H1 (cell line): ENCODE measurements around the gene CUL2. TPM values are rescaled to one million over a fixed set of nuclear protein-coding genes. Genes with fewer than 3 reads are reported as not detected.

Experiments used
- CTCF ChIA-PET: fragments of 300-600 bp; sonication (Branson Sonifier 250); formaldehyde crosslinking; loops from one replicate; lab custom pipeline; 2021; ENCODE audit not compliant: partially characterized antibody; lab: Charles Lee
- POLR2A ChIA-PET: fragments of 300-600 bp; sonication (Branson Sonifier 250); formaldehyde crosslinking; loops from one replicate; lab custom pipeline; 2021; ENCODE audit warnings: inconsistent platforms; ENCODE audit not compliant: partially characterized antibody; lab: Charles Lee
- DNase-seq, 2 experiments: peaks; one replicate each; pipeline versions ENCODE4 v3.0.0 to v3.0.0-alpha.2; 2010 to 2022; ENCODE audit warnings: low spot score in 2 of 2, low read depth in 1 of 2, mixed read lengths in 1 of 2
- FAIRE-seq: peaks from 2 replicates; lab custom pipeline; 2011; peaks lifted over from hg19 to GRCh38; lab: Jason Lieb, UNC
- H2AFZ ChIP-seq: 2 replicates; pipeline ENCODE4 v1.8.1; 2012; ENCODE audit warnings: low read length, inconsistent platforms
- H2AK5ac ChIP-seq: 2 replicates; pipeline ENCODE4 v1.6.1; 2013; ENCODE audit warnings: low read depth, low read length
- H2BK120ac ChIP-seq: replicated peaks from 2 replicates; pipeline ENCODE3; 2013; ENCODE audit warnings: low read depth, low read length, inconsistent platforms
- H2BK12ac ChIP-seq: 2 replicates; pipeline ENCODE4 v1.6.1; 2013; ENCODE audit warnings: low read depth, low read length
- H2BK15ac ChIP-seq: 2 replicates; pipeline ENCODE4 v1.6.1; 2013; ENCODE audit warnings: low read length
- H2BK20ac ChIP-seq: 2 replicates; pipeline ENCODE4 v1.6.1; 2013; ENCODE audit warnings: low read length
- H2BK5ac ChIP-seq: 2 replicates; pipeline ENCODE4 v1.6.1; 2013; ENCODE audit warnings: low read depth, low read length
- H3K14ac ChIP-seq: 2 replicates; pipeline ENCODE4 v1.6.1; 2013; ENCODE audit warnings: inconsistent platforms; ENCODE audit not compliant: insufficient read length
- H3K18ac ChIP-seq: 2 replicates; pipeline ENCODE4 v1.6.1; 2013; ENCODE audit warnings: low read length; ENCODE audit errors: extremely low read depth
- H3K23ac ChIP-seq: 2 replicates; pipeline ENCODE4 v1.6.1; 2013; ENCODE audit warnings: inconsistent platforms; ENCODE audit not compliant: insufficient read length
- H3K23me2 ChIP-seq: 2 replicates; pipeline ENCODE4 v1.6.1; 2013; ENCODE audit warnings: low read depth, low read length
- H3K27ac ChIP-seq: 2 replicates; pipeline ENCODE4 v1.6.1; 2011; ENCODE audit warnings: low read depth, low read length, inconsistent platforms
- H3K27me3 ChIP-seq, 4 experiments: replicated peaks in 1 of 4; 1 replicate in 1 of 4; 2 replicates in 3 of 4; pipeline versions ENCODE4 v1.6.1 to v1.8.1; 2011 to 2013; ENCODE audit warnings: low read length in 3 of 4, mild to moderate bottlenecking in 3 of 4, inconsistent platforms in 2 of 4, mixed read lengths in 2 of 4, moderate library complexity in 1 of 4; ENCODE audit not compliant: control insufficient read depth in 3 of 4, insufficient read depth in 3 of 4; ENCODE audit errors: extremely low read depth in 1 of 4
- H3K36me3 ChIP-seq, 4 experiments: 2 replicates each; pipeline versions ENCODE4 v1.6.1 to v1.8.1; 2011 to 2013; ENCODE audit warnings: mild to moderate bottlenecking in 4 of 4, low read length in 3 of 4, moderate library complexity in 2 of 4, control low read depth in 1 of 4, inconsistent platforms in 1 of 4; ENCODE audit not compliant: insufficient read depth in 4 of 4, control insufficient read depth in 2 of 4
- H3K4ac ChIP-seq: replicated peaks from 2 replicates; pipeline ENCODE3; 2013; ENCODE audit warnings: low read length, low read depth, mixed read lengths, inconsistent platforms; ENCODE audit not compliant: insufficient read length
- H3K4me1 ChIP-seq, 4 experiments: replicated peaks in 1 of 4; 1 replicate in 1 of 4; 2 replicates in 3 of 4; pipeline versions ENCODE4 v1.6.1 to v1.8.1; 2011 to 2013; ENCODE audit warnings: low read length in 3 of 4, inconsistent platforms in 2 of 4, mixed read lengths in 1 of 4; ENCODE audit not compliant: insufficient read depth in 4 of 4, control insufficient read depth in 3 of 4
- H3K4me2 ChIP-seq, 2 experiments: 2 replicates each; pipeline versions ENCODE4 v1.6.1 to v1.8.1; 2011 to 2013; ENCODE audit warnings: low read depth in 2 of 2, low read length in 2 of 2, control low read depth in 1 of 2, inconsistent platforms in 1 of 2, mild to moderate bottlenecking in 1 of 2; ENCODE audit not compliant: insufficient read depth in 1 of 2
- H3K4me3 ChIP-seq, 4 experiments: fragments of 200-600, 300-600 bp in 1 of 4; sonication (generic), shearing (Covaris generic), sonication (Bioruptor Twin) in 1 of 4; 2 replicates each; pipeline versions ENCODE4 v1.5.1 to v1.8.1; 2011 to 2016; ENCODE audit warnings: low read length in 4 of 4, low read depth in 3 of 4, control low read depth in 2 of 4, inconsistent platforms in 2 of 4, mild to moderate bottlenecking in 2 of 4, mixed read lengths in 1 of 4, moderate library complexity in 1 of 4; ENCODE audit not compliant: insufficient read depth in 2 of 4; ENCODE audit errors: extremely low read depth in 1 of 4
- H3K56ac ChIP-seq: replicated peaks from 2 replicates; pipeline ENCODE3; 2013; ENCODE audit warnings: low read depth, mild to moderate bottlenecking, mixed read lengths, low read length, inconsistent platforms; ENCODE audit not compliant: insufficient read length
- H3K79me1 ChIP-seq: 2 replicates; pipeline ENCODE4 v1.6.1; 2013; ENCODE audit warnings: low read depth, low read length, control low read depth
- H3K79me2 ChIP-seq, 2 experiments: 2 replicates each; pipeline versions ENCODE4 v1.6.1 to v1.8.1; 2012 to 2013; ENCODE audit warnings: low read length in 2 of 2, mild to moderate bottlenecking in 2 of 2, inconsistent platforms in 1 of 2; ENCODE audit not compliant: insufficient read depth in 2 of 2, control insufficient read depth in 1 of 2
- H3K9ac ChIP-seq, 4 experiments: replicated peaks in 1 of 4; 1 replicate in 1 of 4; 2 replicates in 3 of 4; pipeline versions ENCODE4 v1.6.1 to v1.8.1; 2011 to 2013; ENCODE audit warnings: low read depth in 3 of 4, low read length in 3 of 4, control low read depth in 2 of 4, mild to moderate bottlenecking in 2 of 4, moderate library complexity in 2 of 4, inconsistent platforms in 1 of 4; ENCODE audit errors: extremely low read depth in 1 of 4
- H3K9me3 ChIP-seq, 2 experiments: 2 replicates each; pipeline versions ENCODE4 v1.6.1 to v1.8.1; 2012 to 2013; ENCODE audit warnings: mild to moderate bottlenecking in 2 of 2, moderate library complexity in 2 of 2, control low read depth in 1 of 2, inconsistent platforms in 1 of 2, low read depth in 1 of 2, low read length in 1 of 2, mixed read lengths in 1 of 2; ENCODE audit not compliant: insufficient read depth in 2 of 2
- H4K20me1 ChIP-seq, 2 experiments: replicated peaks in 1 of 2; 2 replicates each; pipeline versions ENCODE3 to v1.8.1; 2011 to 2013; ENCODE audit warnings: inconsistent platforms in 2 of 2, low read length in 2 of 2, mild to moderate bottlenecking in 1 of 2; ENCODE audit not compliant: insufficient read depth in 2 of 2, control insufficient read depth in 1 of 2
- H4K5ac ChIP-seq: 2 replicates; pipeline ENCODE4 v1.6.1; 2013; ENCODE audit warnings: low read length, low read depth, mixed read lengths, inconsistent platforms; ENCODE audit not compliant: insufficient read length
- H4K8ac ChIP-seq: 2 replicates; pipeline ENCODE4 v1.8.0; 2013; ENCODE audit warnings: mild to moderate bottlenecking, moderate library complexity, low read length, inconsistent platforms; ENCODE audit not compliant: insufficient read depth; ENCODE audit errors: extremely low read depth
- H4K91ac ChIP-seq: replicated peaks from 2 replicates; pipeline ENCODE3; 2013; ENCODE audit warnings: low read length, mixed read lengths, inconsistent platforms; ENCODE audit not compliant: insufficient read length
- BACH1 ChIP-seq: IDR thresholded peaks from 2 replicates; pipeline ENCODE4 v1.6.1; 2012; ENCODE audit warnings: low read length, improper control_type of control experiment
- BCL11A ChIP-seq, 2 experiments: IDR thresholded peaks; one replicate each; pipeline ENCODE4 v1.6.1; 2011; ENCODE audit warnings: low read depth in 2 of 2, low read length in 2 of 2, mild to moderate bottlenecking in 2 of 2
- BRCA1 ChIP-seq: IDR thresholded peaks from 2 replicates; pipeline ENCODE4 v1.6.1; 2012; ENCODE audit warnings: low read depth, low read length, improper control_type of control experiment
- CBX8 ChIP-seq: fragments of 300-800, 300-1000 bp; sonication (generic); IDR thresholded peaks from 2 replicates; pipeline ENCODE4 v1.7.1; 2016; ENCODE audit warnings: low read depth, low read length, borderline replicate concordance
- CHD1 ChIP-seq: IDR thresholded peaks from 2 replicates; pipeline ENCODE4 v1.6.1; 2012; ENCODE audit warnings: low read depth, low read length, improper control_type of control experiment
- CTBP2 ChIP-seq: IDR thresholded peaks from 2 replicates; pipeline ENCODE4 v1.7.0; 2011; ENCODE audit warnings: borderline replicate concordance, mild to moderate bottlenecking, moderate library complexity, mixed read lengths, low read length; ENCODE audit not compliant: insufficient read depth, insufficient read length
- MAFK ChIP-seq: IDR thresholded peaks from 2 replicates; pipeline ENCODE4 v1.6.1; 2012; ENCODE audit warnings: low read depth, mild to moderate bottlenecking, improper control_type of control experiment, low read length
- POLR2AphosphoS5 ChIP-seq: IDR thresholded peaks from 2 replicates; pipeline ENCODE4 v1.6.1; 2011; ENCODE audit warnings: low read depth, low read length
- RAD21 ChIP-seq, 2 experiments: IDR thresholded peaks in 1 of 2; conservative IDR thresholded peaks in 1 of 2; 2 replicates each; pipeline ENCODE4 v1.6.1; 2011; ENCODE audit warnings: low read depth in 2 of 2, low read length in 2 of 2, improper control_type of control experiment in 1 of 2, inconsistent platforms in 1 of 2, mild to moderate bottlenecking in 1 of 2, moderate library complexity in 1 of 2
- RBBP5 ChIP-seq: IDR thresholded peaks from 2 replicates; pipeline ENCODE4 v1.7.1; 2012; ENCODE audit warnings: low read depth, mild to moderate bottlenecking, inconsistent platforms, low read length, moderate library complexity, borderline replicate concordance
- SP1 ChIP-seq: IDR thresholded peaks from 2 replicates; pipeline ENCODE4 v1.6.1; 2011; ENCODE audit warnings: low read depth, low read length
- SP4 ChIP-seq: IDR thresholded peaks from 2 replicates; pipeline ENCODE4 v1.6.1; 2012; ENCODE audit warnings: low read length, inconsistent platforms
- TEAD4 ChIP-seq: IDR thresholded peaks from 2 replicates; pipeline ENCODE4 v1.6.1; 2012; ENCODE audit warnings: low read depth, low read length, inconsistent platforms, mixed read lengths
- WGBS, 2 experiments: shearing (Covaris generic) in 1 of 2; methylation state at CpG; one replicate each; pipeline versions ENCODE4 v1.1.6 to v1.1.7; 2013 to 2015; ENCODE audit warnings: low lambda C conversion rate in 2 of 2, mixed read lengths in 2 of 2, inconsistent platforms in 1 of 2, low coverage in 1 of 2, missing lambda C conversion rate in 1 of 2; ENCODE audit not compliant: insufficient replicate concordance in 2 of 2, insufficient coverage in 1 of 2, insufficient read length in 1 of 2; ENCODE audit errors: extremely low coverage in 1 of 2, missing lambda C conversion rate in 1 of 2; 5-methylcytosine and 5-hydroxymethylcytosine counted together
- polyA plus RNA-seq, 7 experiments: library from polyadenylated mRNA; depleted of rRNA in 3 of 7; stranded (reverse) in 5 of 7; unstranded in 2 of 7; fragments of >200 nt in 5 of 7; fragments of 200-250 nt in 2 of 7; gene quantifications; 1 replicate in 5 of 7; 2 replicates in 1 of 7; 4 replicates in 1 of 7; pipeline versions ENCODE4 v1.2.1 to v1.2.3, GENCODE V29; 2011 to 2013; ENCODE audit warnings: missing spikeins in 2 of 7, mixed read lengths in 2 of 7
- total RNA-seq: library from RNA; stranded (reverse); fragmentation: NEBNext Ultra II Directional; extraction: Animal tissue kit (Norgen Biotek cat#: 25700); gene quantifications from 2 replicates; pipeline ENCODE4 v1.2.1, GENCODE V29; 2021
- TF ChIP-seq, protein P1 (sequence below): IDR thresholded peaks from 2 replicates; pipeline ENCODE4 v1.6.1; 2012; ENCODE audit warnings: inconsistent platforms

Gene CUL2
- total and polyA plus RNA-seq, 2 of the 8 experiments (the other 6 are each of a cell fraction or from before 2014, with no cell fraction given) = 10.2 to 43.1 TPM

- Histone ChIP-seq H4K20me1 (peaks cover 0 to 3% of the 10 kb centered on the region in 2 experiments), H2AFZ (no peak overlapping the region), H3K4ac (no peak overlapping the region), H3K79me1 (no peaks in the 10 kb centered on the region), H4K8ac (no peak overlapping the region), H2BK5ac (no peak overlapping the region), H3K23me2 (no peaks in the 10 kb centered on the region), H4K91ac (no peak overlapping the region), H3K9me3 (no peaks in the 10 kb centered on the region), H2BK20ac (no peak overlapping the region), H2BK12ac (no peak overlapping the region), H3K27me3 (no peaks in the 10 kb centered on the region), H3K4me1 (peaks cover 2 to 10% (median 3%) of the 10 kb centered on the region in 4 experiments; a peak in 5 of 7 replicates), H3K23ac (no peak overlapping the region), H3K18ac (no peak overlapping the region), H3K56ac (no peak overlapping the region), H3K27ac (no peak overlapping the region), H3K14ac (no peak overlapping the region), H3K79me2 (no peaks in the 10 kb centered on the region), H3K36me3 (peaks cover 0 to 8% (median 1%) of the 10 kb centered on the region in 4 experiments; a peak in 1 of 8 replicates), H3K9ac (no peak overlapping the region), H4K5ac (no peak overlapping the region), H3K4me3 (no peak overlapping the region), H2BK120ac (no peak overlapping the region), H2AK5ac (no peak overlapping the region), H3K4me2 (no peak overlapping the region), H2BK15ac (no peak overlapping the region)
- FAIRE-seq = no peak
- no peak for DNase-seq
- CTCF ChIA-PET = interaction anchor here (1.3 kb wide), 1 partner anchor 13 kb away, joined by 3 read pairs; no protein-coding TSS in a partner anchor
- 96% methylated on average over 3 of the region's 4 CpGs; no CpG with 5 or more reads in 1 of the 2 experiments for WGBS, 2 experiments
- POLR2A ChIA-PET = interaction anchor here (0.5 to 1.7 kb wide), 2 partner anchors 13 to 34 kb away, joined by 3 to 4 read pairs; no protein-coding TSS in a partner anchor
- TF ChIP-seq RBBP5 (no peak), TEAD4 (no peak), POLR2AphosphoS5 (no peak), SP4 (no peak), RAD21 (IDR thresholded peaks at IDR 0.05 in 1 of 2, conservative IDR thresholded peaks at IDR 0.05 in 1 of 2; ENCODE audit: low read depth in 2 of 2, low read length in 2 of 2) (no peak), BACH1 (no peak), CHD1 (no peak), SP1 (no peak), MAFK (no peak), BRCA1 (no peak), CBX8 (no peak), CTBP2 (no peak), BCL11A (IDR thresholded peaks at IDR 0.05; ENCODE audit: low read depth in 2 of 2, low read length in 2 of 2) (no peak)
- TF ChIP-seq, protein P1, sequence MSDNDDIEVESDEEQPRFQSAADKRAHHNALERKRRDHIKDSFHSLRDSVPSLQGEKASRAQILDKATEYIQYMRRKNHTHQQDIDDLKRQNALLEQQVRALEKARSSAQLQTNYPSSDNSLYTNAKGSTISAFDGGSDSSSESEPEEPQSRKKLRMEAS = no peak
Observed at GRCh38 chr10:35043796-35044344, 46.3 kb downstream of the CUL2 start.
